DND-41 (cell line): ENCODE measurements around the gene METTL27.

Experiments used
- EZH2 ChIP-seq: IDR thresholded peaks from 3 replicates; pipeline ENCODE4 v1.6.1; 2012; ENCODE audit warnings: borderline replicate concordance, low read depth, mild to moderate bottlenecking, moderate library complexity, low read length, inconsistent platforms; ENCODE audit not compliant: severe bottlenecking
- TF ChIP-seq, protein P1 (sequence below): IDR thresholded peaks from 2 replicates; pipeline ENCODE4 v1.5.1; 2012; ENCODE audit warnings: borderline replicate concordance, low read length, moderate library complexity, mild to moderate bottlenecking; ENCODE audit not compliant: poor library complexity, severe bottlenecking; ENCODE audit errors: extremely low read depth

DNA sequence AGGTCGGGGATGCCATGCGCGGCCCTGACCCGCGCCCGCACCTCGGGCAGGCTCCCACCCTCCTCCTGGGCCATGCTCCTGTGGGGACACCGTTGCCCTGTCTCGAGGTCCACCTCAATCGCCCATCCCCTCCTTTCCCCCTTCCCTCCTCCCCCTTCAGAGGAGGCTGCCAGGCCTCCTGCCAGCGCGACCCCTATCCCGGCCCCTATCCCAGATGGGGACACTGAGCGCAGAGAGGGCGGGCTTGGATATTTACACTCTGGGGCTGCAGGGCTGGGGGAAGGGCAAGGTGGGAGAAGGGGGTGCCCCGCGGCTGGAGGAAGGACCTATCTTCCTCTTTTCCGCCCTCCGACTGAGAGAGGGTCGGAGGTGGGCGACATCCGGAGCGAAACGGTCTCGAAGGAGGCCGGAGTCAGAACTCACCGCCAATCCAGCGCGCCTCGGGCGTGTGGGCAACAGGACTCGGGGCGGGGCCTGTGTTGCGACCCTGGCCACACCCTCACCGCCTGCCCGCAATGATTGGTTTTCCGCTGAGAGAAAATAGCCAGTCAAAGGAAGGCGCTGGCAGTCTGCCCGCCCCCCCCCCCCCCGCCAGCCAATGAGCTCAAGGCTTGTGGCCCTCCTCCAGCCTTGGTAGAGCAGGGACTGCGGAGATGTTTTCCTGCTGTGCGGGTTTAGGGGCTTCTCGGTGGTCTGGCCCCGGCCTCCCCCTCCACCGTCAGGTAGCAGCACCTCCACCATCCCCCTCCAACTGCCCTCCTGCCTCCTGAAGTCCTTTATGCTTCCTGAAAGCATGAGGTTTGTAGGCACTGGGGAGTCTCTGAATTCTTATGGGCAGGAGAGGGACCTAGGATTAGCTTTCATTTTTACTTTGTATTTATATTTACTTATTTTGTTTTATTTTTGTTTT lies at the start of gene METTL27:
- TF ChIP-seq, protein P1, sequence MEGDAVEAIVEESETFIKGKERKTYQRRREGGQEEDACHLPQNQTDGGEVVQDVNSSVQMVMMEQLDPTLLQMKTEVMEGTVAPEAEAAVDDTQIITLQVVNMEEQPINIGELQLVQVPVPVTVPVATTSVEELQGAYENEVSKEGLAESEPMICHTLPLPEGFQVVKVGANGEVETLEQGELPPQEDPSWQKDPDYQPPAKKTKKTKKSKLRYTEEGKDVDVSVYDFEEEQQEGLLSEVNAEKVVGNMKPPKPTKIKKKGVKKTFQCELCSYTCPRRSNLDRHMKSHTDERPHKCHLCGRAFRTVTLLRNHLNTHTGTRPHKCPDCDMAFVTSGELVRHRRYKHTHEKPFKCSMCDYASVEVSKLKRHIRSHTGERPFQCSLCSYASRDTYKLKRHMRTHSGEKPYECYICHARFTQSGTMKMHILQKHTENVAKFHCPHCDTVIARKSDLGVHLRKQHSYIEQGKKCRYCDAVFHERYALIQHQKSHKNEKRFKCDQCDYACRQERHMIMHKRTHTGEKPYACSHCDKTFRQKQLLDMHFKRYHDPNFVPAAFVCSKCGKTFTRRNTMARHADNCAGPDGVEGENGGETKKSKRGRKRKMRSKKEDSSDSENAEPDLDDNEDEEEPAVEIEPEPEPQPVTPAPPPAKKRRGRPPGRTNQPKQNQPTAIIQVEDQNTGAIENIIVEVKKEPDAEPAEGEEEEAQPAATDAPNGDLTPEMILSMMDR, result no peak
- no peak for TF ChIP-seq EZH2
